ENCODE data around the gene NR2F6.

NR2F6 gene

GRCh38 chr19:17263712-17264640 lies 18.3 kb upstream of the NR2F6 start:
- Histone ChIP-seq H3K27me3 (ENCODE audit: insufficient read depth, low read length) (no peaks in the 10 kb centered on the region), H3K36me3 (ENCODE audit: insufficient read depth, low read length) (peaks cover 10% of the 10 kb centered on the region), H3K9me3 (ENCODE audit: insufficient read depth, low read depth, low read length) (peaks cover 10% of the 10 kb centered on the region), H3K27ac (ENCODE audit: low read depth, low read length) (peak overlapping the region; percentile 63), H3K4me3 (ENCODE audit: low read length) (peak overlapping the region; percentile 6; the same call in 1 of the 2 replicates), H3K4me1 (ENCODE audit: insufficient read depth, low read length) (0 out of 2 replicates have a peak, but pooled peaks cover 8% of the 10 kb centered on the region), H3K9ac (ENCODE audit: low read depth, low read length) (0 out of 2 replicates have a peak overlapping the region, but pooled peaks have one; percentile 3)
- 93% methylated on average over 23 of the region's 23 CpGs for WGBS

- 90% methylated on average over 16 of the region's 16 CpGs for WGBS
- H3K4me1 ChIP-seq (ENCODE audit: insufficient read depth, low read length) = 0 out of 2 replicates have a peak, but pooled peaks cover 5% of the 10 kb centered on the region
These were observed 16.8 kb upstream of the NR2F6 start for GRCh38 chr19:17262557-17262956.

GRCh38 chr19:17260842-17261325 lies 15.2 kb upstream of the NR2F6 start:
- Histone ChIP-seq H3K9ac (ENCODE audit: low read depth, low read length) (peak overlapping the region; percentile 47; the same call in 1 of the 2 replicates), H3K4me3 (ENCODE audit: low read length) (no peak overlapping the region), H3K27me3 (ENCODE audit: insufficient read depth, low read length) (no peaks in the 10 kb centered on the region), H3K4me1 (ENCODE audit: insufficient read depth, low read length) (0 out of 2 replicates have a peak, but pooled peaks cover 5% of the 10 kb centered on the region), H3K9me3 (ENCODE audit: insufficient read depth, low read depth, low read length) (peaks cover 13% of the 10 kb centered on the region), H3K36me3 (ENCODE audit: insufficient read depth, low read length) (peaks cover 11% of the 10 kb centered on the region), H3K27ac (ENCODE audit: low read depth, low read length) (peak overlapping the region; percentile 66; the same call in 1 of the 2 replicates)
- 15% methylated on average over 15 of the region's 15 CpGs for WGBS

More at GRCh38 chr19:17262557-17262956, 16.8 kb upstream of the NR2F6 start:
- Histone ChIP-seq H3K27me3 (ENCODE audit: insufficient read depth, low read length) (no peaks in the 10 kb centered on the region), H3K27ac (ENCODE audit: low read depth, low read length) (no peak overlapping the region), H3K4me3 (ENCODE audit: low read length) (no peak overlapping the region), H3K9ac (ENCODE audit: low read depth, low read length) (no peak overlapping the region), H3K36me3 (ENCODE audit: insufficient read depth, low read length) (peaks cover 11% of the 10 kb centered on the region), H3K9me3 (ENCODE audit: insufficient read depth, low read depth, low read length) (peaks cover 13% of the 10 kb centered on the region)

GRCh38 chr19:17259934-17260333 lies 14.2 kb upstream of the NR2F6 start:
- Histone ChIP-seq H3K36me3 (ENCODE audit: insufficient read depth, low read length) (peaks cover 14% of the 10 kb centered on the region), H3K27ac (ENCODE audit: low read depth, low read length) (no peak overlapping the region), H3K27me3 (ENCODE audit: insufficient read depth, low read length) (no peaks in the 10 kb centered on the region), H3K4me3 (ENCODE audit: low read length) (no peak overlapping the region), H3K9ac (ENCODE audit: low read depth, low read length) (no peak overlapping the region), H3K4me1 (ENCODE audit: insufficient read depth, low read length) (0 out of 2 replicates have a peak, but pooled peaks cover 4% of the 10 kb centered on the region), H3K9me3 (ENCODE audit: insufficient read depth, low read depth, low read length) (peaks cover 13% of the 10 kb centered on the region)
- 67% methylated on average over 1 of the region's 1 CpG for WGBS

GRCh38 chr19:17259118-17259780 lies 13.5 kb upstream of the NR2F6 start:
- H3K4me3 ChIP-seq (ENCODE audit: low read length) = no peak overlapping the region
- no peaks in the 10 kb centered on the region for H3K27me3 ChIP-seq (ENCODE audit: insufficient read depth, low read length)
- peaks cover 13% of the 10 kb centered on the region for H3K9me3 ChIP-seq (ENCODE audit: insufficient read depth, low read depth, low read length)
- peaks cover 14% of the 10 kb centered on the region for H3K36me3 ChIP-seq (ENCODE audit: insufficient read depth, low read length)
- no peak overlapping the region for H3K27ac ChIP-seq (ENCODE audit: low read depth, low read length)
- no peaks in the 10 kb centered on the region for H3K4me1 ChIP-seq (ENCODE audit: insufficient read depth, low read length)
- 95% methylated on average over 9 of the region's 9 CpGs for WGBS
- no peak overlapping the region for H3K9ac ChIP-seq (ENCODE audit: low read depth, low read length)

GRCh38 chr19:17256130-17256529 lies 10.4 kb upstream of the NR2F6 start:
- Histone ChIP-seq H3K27me3 (ENCODE audit: insufficient read depth, low read length) (no peaks in the 10 kb centered on the region), H3K4me1 (ENCODE audit: insufficient read depth, low read length) (no peaks in the 10 kb centered on the region), H3K9ac (ENCODE audit: low read depth, low read length) (no peak overlapping the region), H3K9me3 (ENCODE audit: insufficient read depth, low read depth, low read length) (peaks cover 13% of the 10 kb centered on the region), H3K27ac (ENCODE audit: low read depth, low read length) (no peak overlapping the region), H3K36me3 (ENCODE audit: insufficient read depth, low read length) (peaks cover 14% of the 10 kb centered on the region), H3K4me3 (ENCODE audit: low read length) (no peak overlapping the region)
- WGBS = 87% methylated on average over 3 of the region's 3 CpGs

GRCh38 chr19:17255150-17255621 lies 9.5 kb upstream of the NR2F6 start:
- no peak overlapping the region for H3K27ac ChIP-seq (ENCODE audit: low read depth, low read length)
- WGBS = 91% methylated on average over 18 of the region's 18 CpGs
- no peaks in the 10 kb centered on the region for H3K4me1 ChIP-seq (ENCODE audit: insufficient read depth, low read length)
- H3K4me3 ChIP-seq (ENCODE audit: low read length) = no peak overlapping the region
- peaks cover 13% of the 10 kb centered on the region for H3K9me3 ChIP-seq (ENCODE audit: insufficient read depth, low read depth, low read length)
- H3K27me3 ChIP-seq (ENCODE audit: insufficient read depth, low read length) = no peaks in the 10 kb centered on the region
- H3K36me3 ChIP-seq (ENCODE audit: insufficient read depth, low read length) = peaks cover 14% of the 10 kb centered on the region
- no peak overlapping the region for H3K9ac ChIP-seq (ENCODE audit: low read depth, low read length)

- Histone ChIP-seq H3K27ac (ENCODE audit: low read depth, low read length) (no peak overlapping the region), H3K36me3 (ENCODE audit: insufficient read depth, low read length) (peaks cover 14% of the 10 kb centered on the region)
- WGBS = 91% methylated on average over 10 of the region's 10 CpGs
These were observed 8.9 kb upstream of the NR2F6 start for GRCh38 chr19:17254636-17255035.

GRCh38 chr19:17249887-17250548 lies 4.3 kb upstream of the NR2F6 start:
- Histone ChIP-seq H3K4me3 (ENCODE audit: low read length) (no peak overlapping the region), H3K9me3 (ENCODE audit: insufficient read depth, low read depth, low read length) (no peaks in the 10 kb centered on the region), H3K9ac (ENCODE audit: low read depth, low read length) (no peak overlapping the region), H3K27ac (ENCODE audit: low read depth, low read length) (no peak overlapping the region), H3K4me1 (ENCODE audit: insufficient read depth, low read length) (peaks cover 25% of the 10 kb centered on the region), H3K36me3 (ENCODE audit: insufficient read depth, low read length) (0 out of 2 replicates have a peak, but pooled peaks cover 2% of the 10 kb centered on the region), H3K27me3 (ENCODE audit: insufficient read depth, low read length) (no peaks in the 10 kb centered on the region)
- 92% methylated on average over 15 of the region's 15 CpGs for WGBS

More at GRCh38 chr19:17254636-17255035, 8.9 kb upstream of the NR2F6 start:
- Histone ChIP-seq H3K27me3 (ENCODE audit: insufficient read depth, low read length) (no peaks in the 10 kb centered on the region), H3K4me1 (ENCODE audit: insufficient read depth, low read length) (no peaks in the 10 kb centered on the region), H3K9ac (ENCODE audit: low read depth, low read length) (no peak overlapping the region), H3K4me3 (ENCODE audit: low read length) (no peak overlapping the region), H3K9me3 (ENCODE audit: insufficient read depth, low read depth, low read length) (peaks cover 8% of the 10 kb centered on the region)

GRCh38 chr19:17248011-17248776 lies 2.5 kb upstream of the NR2F6 start:
- Histone ChIP-seq H3K9ac (ENCODE audit: low read depth, low read length) (peak overlapping the region; percentile 46), H3K27me3 (ENCODE audit: insufficient read depth, low read length) (no peaks in the 10 kb centered on the region), H3K4me1 (ENCODE audit: insufficient read depth, low read length) (peaks cover 25% of the 10 kb centered on the region), H3K9me3 (ENCODE audit: insufficient read depth, low read depth, low read length) (no peaks in the 10 kb centered on the region), H3K27ac (ENCODE audit: low read depth, low read length) (peak overlapping the region; percentile 79; the same call in 1 of the 2 replicates), H3K36me3 (ENCODE audit: insufficient read depth, low read length) (0 out of 2 replicates have a peak, but pooled peaks cover 2% of the 10 kb centered on the region), H3K4me3 (ENCODE audit: low read length) (peak overlapping the region; percentile 11; the same call in 1 of the 2 replicates)
- WGBS = 33% methylated on average over 21 of the region's 21 CpGs

All from HUES64 (cell line).